Sigmoid colon (tissue), 4 donors: ENCODE results near the gene CD276.

Source experiments
- CTCF ChIP-seq, 4 experiments: fragments of 450-650 bp in 3 of 4; fragments of 200-600 bp in 1 of 4; IDR thresholded peaks; one replicate each; pipeline ENCODE4 v1.5.1; 2016 to 2019; ENCODE audit warnings: antibody characterized with exemption in 4 of 4, mild to moderate bottlenecking in 3 of 4, moderate library complexity in 2 of 4
- POLR2A ChIP-seq, 2 donors: fragments of 450-650 bp; IDR thresholded peaks; one replicate each; pipeline ENCODE4 v1.6.1; 2016; ENCODE audit warnings: antibody characterized with exemption in 2 of 2, mild to moderate bottlenecking in 2 of 2, moderate library complexity in 2 of 2
- POLR2AphosphoS5 ChIP-seq, 4 donors: sonication (generic); formaldehyde crosslinking; IDR thresholded peaks; one replicate each; pipeline ENCODE4 v1.6.1; 2017; ENCODE audit warnings: antibody characterized with exemption in 4 of 4

GRCh38 chr15:73737535-73737934 is 53.4 kb downstream of the CD276 start:
- TF ChIP-seq POLR2AphosphoS5 (IDR thresholded peaks at IDR 0.05) (no peak), POLR2A (IDR thresholded peaks at IDR 0.05) (no peak), CTCF (IDR thresholded peaks at IDR 0.05) (no peak)
